AG09309 (cell line): ENCODE results near the gene ERCC1.

ENCODE experiments used
- DNase-seq: peaks from one replicate; pipeline ENCODE4 v3.0.0-alpha.2; 2010; ENCODE audit warnings: low read depth
- H3K4me3 ChIP-seq: 2 replicates; pipeline ENCODE4 v1.5.1; 2011; ENCODE audit warnings: mild to moderate bottlenecking, low read depth, low read length, moderate library complexity; ENCODE audit not compliant: control insufficient read depth
- CTCF ChIP-seq: IDR thresholded peaks from 2 replicates; pipeline ENCODE4 v1.5.1; 2011; ENCODE audit warnings: mild to moderate bottlenecking, low read depth, low read length, inconsistent platforms; ENCODE audit not compliant: insufficient read depth, control insufficient read depth; ENCODE audit errors: missing control alignments

The ERCC1 gene

GRCh38 chr19:45382426-45382825 is 41.3 kb downstream of the ERCC1 start:
- no peak for TF ChIP-seq CTCF
- no peak for DNase-seq
- no peak overlapping the region for H3K4me3 ChIP-seq

GRCh38 chr19:45380107-45380506 is 43.6 kb downstream of the ERCC1 start:
- TF ChIP-seq CTCF, result no peak
- DNase-seq, result no peak
- no peak overlapping the region for H3K4me3 ChIP-seq

- no peak for TF ChIP-seq CTCF
- H3K4me3 ChIP-seq, result no peak overlapping the region
- DNase-seq, result peak; percentile 91
These were observed 47.5 kb downstream of the ERCC1 start for GRCh38 chr19:45376045-45376724.

- H3K4me3 ChIP-seq, result peak within 1 kb of the TSS; percentile 67
- peak; percentile 94 for DNase-seq
- TF ChIP-seq CTCF, result no peak
These were observed 53.1 kb downstream of the ERCC1 start, which contains the start of gene ERCC2 for GRCh38 chr19:45370410-45371204. Gene ERCC2, minus strand, starts transcription at chr19:45370573. Its CDS starts 33 bp downstream, at chr19:45370540.

GRCh38 chr19:45368737-45369340 is 54.9 kb downstream of the ERCC1 start:
- TF ChIP-seq CTCF, result no peak
- DNase-seq, result no peak
- no peak overlapping the region for H3K4me3 ChIP-seq

GRCh38 chr19:45368127-45368526 is 55.6 kb downstream of the ERCC1 start:
- H3K4me3 ChIP-seq, result no peak overlapping the region
- TF ChIP-seq CTCF, result no peak
- DNase-seq, result no peak
